ENCODE results near the gene VSTM1.

DNA sequence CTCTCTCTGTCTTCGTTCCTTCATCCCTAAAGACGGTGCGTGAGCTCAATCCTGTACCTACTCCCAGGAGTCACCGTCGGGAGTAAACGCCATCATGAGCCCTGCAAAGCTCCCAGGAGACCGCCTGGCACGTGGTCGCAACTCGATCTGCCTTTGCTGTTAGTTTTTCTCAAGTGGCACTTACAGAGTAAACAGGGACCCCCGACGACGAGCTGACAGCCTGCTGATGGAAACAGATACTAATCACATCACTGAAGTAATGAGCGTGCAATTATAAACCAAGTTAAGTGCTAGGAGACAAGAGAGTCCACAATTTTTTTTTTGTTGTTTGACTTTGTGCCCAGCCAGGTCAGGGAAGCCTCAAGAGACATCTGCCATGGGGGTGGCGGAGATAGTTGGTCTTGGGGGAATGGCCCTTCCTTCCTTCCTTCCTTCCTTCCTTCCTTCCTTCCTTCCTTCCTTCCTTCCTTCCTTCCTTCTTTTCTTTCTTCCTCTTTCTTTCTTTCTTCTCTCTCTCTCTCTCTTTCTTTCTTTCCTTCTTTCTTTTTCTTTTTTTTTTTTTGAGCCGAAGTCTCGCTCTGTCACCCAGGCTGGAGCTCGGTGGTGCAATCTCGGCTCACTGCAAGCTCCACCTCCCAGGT is 48.7 kb downstream of the VSTM1 start:
- TF ChIP-seq, protein P1, sequence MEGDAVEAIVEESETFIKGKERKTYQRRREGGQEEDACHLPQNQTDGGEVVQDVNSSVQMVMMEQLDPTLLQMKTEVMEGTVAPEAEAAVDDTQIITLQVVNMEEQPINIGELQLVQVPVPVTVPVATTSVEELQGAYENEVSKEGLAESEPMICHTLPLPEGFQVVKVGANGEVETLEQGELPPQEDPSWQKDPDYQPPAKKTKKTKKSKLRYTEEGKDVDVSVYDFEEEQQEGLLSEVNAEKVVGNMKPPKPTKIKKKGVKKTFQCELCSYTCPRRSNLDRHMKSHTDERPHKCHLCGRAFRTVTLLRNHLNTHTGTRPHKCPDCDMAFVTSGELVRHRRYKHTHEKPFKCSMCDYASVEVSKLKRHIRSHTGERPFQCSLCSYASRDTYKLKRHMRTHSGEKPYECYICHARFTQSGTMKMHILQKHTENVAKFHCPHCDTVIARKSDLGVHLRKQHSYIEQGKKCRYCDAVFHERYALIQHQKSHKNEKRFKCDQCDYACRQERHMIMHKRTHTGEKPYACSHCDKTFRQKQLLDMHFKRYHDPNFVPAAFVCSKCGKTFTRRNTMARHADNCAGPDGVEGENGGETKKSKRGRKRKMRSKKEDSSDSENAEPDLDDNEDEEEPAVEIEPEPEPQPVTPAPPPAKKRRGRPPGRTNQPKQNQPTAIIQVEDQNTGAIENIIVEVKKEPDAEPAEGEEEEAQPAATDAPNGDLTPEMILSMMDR (IDR thresholded peaks at IDR 0.05; ENCODE audit: low read depth, low read length) = no peak
- TF ChIP-seq EZH2phosphoT487 (IDR thresholded peaks at IDR 0.05; ENCODE audit: low read depth) = no peak
